Measurements from ENCODE around the gene CUL2.

Gene CUL2

GRCh38 chr10:34964166-34964800 is 125.9 kb downstream of the CUL2 start:
- no peak overlapping the region for H3K9ac ChIP-seq (ENCODE audit: low read depth, low read length)
- no peak for DNase-seq

GRCh38 chr10:34962866-34963265 is 127.3 kb downstream of the CUL2 start:
- H3K27me3 ChIP-seq (ENCODE audit: insufficient read depth, low read length, poor library complexity): no peaks in the 10 kb centered on the region
- DNase-seq (no peak), ATAC-seq (ENCODE audit: insufficient read depth, low read depth) (no peak)
- H3K4me3 ChIP-seq (ENCODE audit: low read depth in 1 of 2, low read length in 2 of 2): no peak overlapping the region
- H3K9ac ChIP-seq (ENCODE audit: low read depth, low read length): no peak overlapping the region
- H3K36me3 ChIP-seq (ENCODE audit: insufficient read depth, low read length): no peaks in the 10 kb centered on the region
- H4K20me1 ChIP-seq (ENCODE audit: insufficient read depth, low read length): no peaks in the 10 kb centered on the region
- TF ChIP-seq EZH2 (IDR thresholded peaks at IDR 0.05; ENCODE audit: borderline replicate concordance, low read depth, low read length, severe bottlenecking) (no peak), CTCF (IDR thresholded peaks at IDR 0.05; ENCODE audit: borderline replicate concordance, extremely low read depth, low read length, poor library complexity, severe bottlenecking) (no peak)
- H3K9me3 ChIP-seq (ENCODE audit: insufficient read depth, low read length, severe bottlenecking): no peaks in the 10 kb centered on the region
- no peak overlapping the region for H3K4me2 ChIP-seq (ENCODE audit: insufficient read depth, low read length)
- no peak overlapping the region for H2AFZ ChIP-seq (ENCODE audit: low read depth, low read length)
- no peak overlapping the region for H3K27ac ChIP-seq (ENCODE audit: low read length)
- H3K4me1 ChIP-seq (ENCODE audit: insufficient read depth, low read length): no peaks in the 10 kb centered on the region
- H3K79me2 ChIP-seq (ENCODE audit: insufficient read depth, low read length): no peaks in the 10 kb centered on the region

More at GRCh38 chr10:34964166-34964800, 125.9 kb downstream of the CUL2 start:
- no peaks in the 10 kb centered on the region for H3K79me2 ChIP-seq (ENCODE audit: insufficient read depth, low read length)
- no peaks in the 10 kb centered on the region for H3K4me1 ChIP-seq (ENCODE audit: insufficient read depth, low read length)
- H4K20me1 ChIP-seq (ENCODE audit: insufficient read depth, low read length): no peaks in the 10 kb centered on the region
- no peak overlapping the region for H3K4me3 ChIP-seq (ENCODE audit: low read depth in 1 of 2, low read length in 2 of 2)
- no peaks in the 10 kb centered on the region for H3K36me3 ChIP-seq (ENCODE audit: insufficient read depth, low read length)
- no peaks in the 10 kb centered on the region for H3K27me3 ChIP-seq (ENCODE audit: insufficient read depth, low read length, poor library complexity)
- no peaks in the 10 kb centered on the region for H3K9me3 ChIP-seq (ENCODE audit: insufficient read depth, low read length, severe bottlenecking)
- TF ChIP-seq EZH2 (IDR thresholded peaks at IDR 0.05; ENCODE audit: borderline replicate concordance, low read depth, low read length, severe bottlenecking): no peak
- no peak for TF ChIP-seq CTCF (IDR thresholded peaks at IDR 0.05; ENCODE audit: borderline replicate concordance, extremely low read depth, low read length, poor library complexity, severe bottlenecking)
- no peak overlapping the region for H2AFZ ChIP-seq (ENCODE audit: low read depth, low read length)
- H3K27ac ChIP-seq (ENCODE audit: low read length): no peak overlapping the region
- no peak for ATAC-seq (ENCODE audit: insufficient read depth, low read depth)
- H3K4me2 ChIP-seq (ENCODE audit: insufficient read depth, low read length): no peak overlapping the region

GRCh38 chr10:34960983-34961382 is 129.2 kb downstream of the CUL2 start:
- ATAC-seq (ENCODE audit: insufficient read depth, low read depth) (no peak), DNase-seq (no peak)
- Histone ChIP-seq H4K20me1 (ENCODE audit: insufficient read depth, low read length) (no peaks in the 10 kb centered on the region), H3K27ac (ENCODE audit: low read length) (no peak overlapping the region), H3K4me2 (ENCODE audit: insufficient read depth, low read length) (no peak overlapping the region), H3K9ac (ENCODE audit: low read depth, low read length) (no peak overlapping the region), H3K9me3 (ENCODE audit: insufficient read depth, low read length, severe bottlenecking) (no peaks in the 10 kb centered on the region), H2AFZ (ENCODE audit: low read depth, low read length) (no peak overlapping the region), H3K4me3 (ENCODE audit: low read depth in 1 of 2, low read length in 2 of 2) (no peak overlapping the region), H3K27me3 (ENCODE audit: insufficient read depth, low read length, poor library complexity) (no peaks in the 10 kb centered on the region), H3K79me2 (ENCODE audit: insufficient read depth, low read length) (no peaks in the 10 kb centered on the region), H3K4me1 (ENCODE audit: insufficient read depth, low read length) (no peaks in the 10 kb centered on the region), H3K36me3 (ENCODE audit: insufficient read depth, low read length) (no peaks in the 10 kb centered on the region)
- TF ChIP-seq CTCF (IDR thresholded peaks at IDR 0.05; ENCODE audit: borderline replicate concordance, extremely low read depth, low read length, poor library complexity, severe bottlenecking) (peak; percentile 41), EZH2 (IDR thresholded peaks at IDR 0.05; ENCODE audit: borderline replicate concordance, low read depth, low read length, severe bottlenecking) (no peak)
